ENCODE measurements around the gene ACADL.

ACADL gene

GRCh38 chr2:210224941-210225672 lies at the start of gene ACADL:
Gene ACADL (minus strand): TSS chr2:210225447. CDS start chr2:210225263, 184 bp downstream.
- no peak for DNase-seq

GRCh38 chr2:210271300-210271699 lies 46.1 kb upstream of the ACADL start:
- no peak for DNase-seq

- no peak for DNase-seq
Observed at GRCh38 chr2:210269148-210269547, 43.9 kb upstream of the ACADL start.

GRCh38 chr2:210268281-210268680 lies 43.0 kb upstream of the ACADL start:
- no peak for DNase-seq

GRCh38 chr2:210267698-210268097 lies 42.5 kb upstream of the ACADL start:
- no peak for DNase-seq

- no peak for DNase-seq
Observed at GRCh38 chr2:210264282-210264681, 39.0 kb upstream of the ACADL start.

GRCh38 chr2:210263841-210264240 lies 38.6 kb upstream of the ACADL start:
- no peak for DNase-seq

- DNase-seq: no peak
Observed at GRCh38 chr2:210262036-210262435, 36.8 kb upstream of the ACADL start.

- no peak for DNase-seq
Observed at GRCh38 chr2:210259687-210260086, 34.4 kb upstream of the ACADL start.

GRCh38 chr2:210252699-210253606 lies 27.7 kb upstream of the ACADL start:
- DNase-seq: no peak

GRCh38 chr2:210250622-210251021 lies 25.4 kb upstream of the ACADL start:
- no peak for DNase-seq

- DNase-seq: no peak
Observed at GRCh38 chr2:210233487-210233886, 8.2 kb upstream of the ACADL start.

- no peak for DNase-seq
Observed at GRCh38 chr2:210230984-210231383, 5.7 kb upstream of the ACADL start.

GRCh38 chr2:210230518-210230917 lies 5.3 kb upstream of the ACADL start:
- DNase-seq: no peak

- DNase-seq: no peak
Observed at GRCh38 chr2:210228586-210228985, 3.3 kb upstream of the ACADL start.

GRCh38 chr2:210227290-210228088 lies 2.2 kb upstream of the ACADL start:
- DNase-seq: no peak

GRCh38 chr2:210226223-210226622 lies 976 bp upstream of the ACADL start:
- DNase-seq: no peak

GRCh38 chr2:210224591-210224940 lies 681 bp downstream of the ACADL start:
- peak; percentile 19 for DNase-seq

GRCh38 chr2:210215120-210215519 lies 10.1 kb downstream of the ACADL start:
- DNase-seq: no peak

- DNase-seq: no peak
Observed at GRCh38 chr2:210210185-210210584, 15.1 kb downstream of the ACADL start.

GRCh38 chr2:210207929-210208328 lies 17.3 kb downstream of the ACADL start:
- DNase-seq: no peak

GRCh38 chr2:210203558-210203957 lies 21.7 kb downstream of the ACADL start:
- no peak for DNase-seq

GRCh38 chr2:210203147-210203546 lies 22.1 kb downstream of the ACADL start:
- no peak for DNase-seq

Measured in cortex of kidney (tissue), 1 donor.